Measurements from ENCODE around the gene OR2C1.

OR2C1 gene

GRCh38 chr16:3388325-3388724 lies 32.6 kb downstream of the OR2C1 start:
- Histone ChIP-seq H3K27ac (ENCODE audit: insufficient read depth in 1 of 2, low read depth in 1 of 2, low read length in 2 of 2, poor library complexity in 1 of 2, severe bottlenecking in 2 of 2) (no peak overlapping the region), H3K27me3 (replicated peaks in 2 of 5; ENCODE audit: control insufficient read depth in 4 of 5, insufficient read depth in 5 of 5, low read length in 4 of 5) (no peaks in the 10 kb centered on the region), H3K4me3 (ENCODE audit: control insufficient read depth in 1 of 7, extremely low read depth in 1 of 7, insufficient read depth in 4 of 7, low read depth in 2 of 7, low read length in 6 of 7) (no peak overlapping the region), H3K36me3 (ENCODE audit: control insufficient read depth in 4 of 4, insufficient read depth in 4 of 4, low read length in 3 of 4) (peaks cover 43 to 79% (median 64%) of the 10 kb centered on the region in 4 experiments), H3K4me1 (ENCODE audit: control extremely low read depth in 1 of 4, control insufficient read depth in 4 of 4, insufficient read depth in 4 of 4, low read length in 3 of 4) (no peaks in the 10 kb centered on the region), H3K9me3 (ENCODE audit: control extremely low read depth in 1 of 5, control insufficient read depth in 4 of 5, insufficient read depth in 2 of 5, low read depth in 1 of 5, low read length in 4 of 5) (peaks cover 1 to 79% (median 60%) of the 10 kb centered on the region in 5 experiments)
- ChIA-PET CTCF (no interaction called here), POLR2A (no interaction called here)
- 99% methylated on average over 5 of the region's 6 CpGs for WGBS (ENCODE audit: insufficient coverage)
- no peak for DNase-seq

DNA sequence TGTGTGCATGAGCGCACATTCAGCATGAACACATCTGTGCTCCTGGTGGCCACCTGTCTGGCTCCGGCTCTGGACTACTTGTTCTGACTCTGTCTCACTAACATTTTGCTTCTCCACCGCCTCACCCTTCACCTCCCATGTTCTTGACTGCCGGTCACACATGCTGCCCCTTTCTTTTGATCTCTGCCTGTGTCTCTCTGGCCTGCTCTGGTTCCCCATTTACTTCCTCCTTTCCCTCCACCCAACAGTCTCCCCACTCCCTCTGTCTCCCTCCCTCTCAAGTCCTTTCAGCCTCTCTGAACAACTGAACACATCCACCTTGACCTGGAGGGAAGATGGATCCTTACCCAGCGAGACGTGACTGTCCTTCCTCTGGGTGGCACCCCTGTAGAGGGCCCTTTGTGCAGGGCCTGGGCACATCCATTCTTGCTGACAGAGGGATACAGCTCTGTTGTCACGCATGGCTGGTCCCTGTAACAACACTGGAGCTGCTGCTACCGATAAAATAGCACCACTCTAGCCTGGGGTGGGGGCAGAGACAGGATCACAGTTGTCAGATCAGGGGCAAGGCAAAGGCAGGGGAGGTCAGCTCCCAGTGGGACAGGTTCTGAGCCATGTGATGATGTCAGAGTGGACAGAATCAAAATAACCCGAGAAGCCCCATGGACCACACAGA lies 34.1 kb downstream of the OR2C1 start:
- POLR2A ChIA-PET: no interaction called here
- peaks cover 40 to 80% (median 61%) of the 10 kb centered on the region in 4 experiments for H3K36me3 ChIP-seq (ENCODE audit: control insufficient read depth in 4 of 4, insufficient read depth in 4 of 4, low read length in 3 of 4)
- H3K9me3 ChIP-seq (ENCODE audit: control extremely low read depth in 1 of 5, control insufficient read depth in 4 of 5, insufficient read depth in 2 of 5, low read depth in 1 of 5, low read length in 4 of 5): peaks cover 1 to 79% (median 60%) of the 10 kb centered on the region in 5 experiments
- CTCF ChIA-PET: no interaction called here
- WGBS (ENCODE audit: insufficient coverage): 91% methylated on average over 8 of the region's 9 CpGs
- H3K4me1 ChIP-seq (ENCODE audit: control extremely low read depth in 1 of 4, control insufficient read depth in 4 of 4, insufficient read depth in 4 of 4, low read length in 3 of 4): no peaks in the 10 kb centered on the region
- H3K27me3 ChIP-seq (replicated peaks in 2 of 5; ENCODE audit: control insufficient read depth in 4 of 5, insufficient read depth in 5 of 5, low read length in 4 of 5): no peaks in the 10 kb centered on the region
- H3K27ac ChIP-seq (ENCODE audit: insufficient read depth in 1 of 2, low read depth in 1 of 2, low read length in 2 of 2, poor library complexity in 1 of 2, severe bottlenecking in 2 of 2): no peak overlapping the region
- peak overlapping the region in 1 of 7 experiments; percentile 48 for H3K4me3 ChIP-seq (ENCODE audit: control insufficient read depth in 1 of 7, extremely low read depth in 1 of 7, insufficient read depth in 4 of 7, low read depth in 2 of 7, low read length in 6 of 7)
- DNase-seq: no peak

DNA sequence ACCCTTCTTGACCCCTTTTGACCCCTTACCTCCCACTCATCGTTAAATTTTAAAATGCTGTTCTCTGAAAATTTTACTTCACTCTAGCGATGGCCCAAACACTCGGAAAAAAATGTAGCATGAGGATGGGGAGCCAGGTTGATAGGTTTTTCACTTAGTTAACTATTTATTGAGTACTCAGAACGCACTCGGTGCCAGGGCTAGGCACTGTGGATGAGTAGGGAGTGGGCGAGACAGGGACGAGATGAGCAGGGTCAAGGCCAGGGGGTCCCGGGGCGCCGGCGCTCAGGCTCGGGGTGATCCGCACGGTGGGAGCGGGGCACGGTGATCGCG lies 44.7 kb downstream of the OR2C1 start:
- peaks cover 2 to 17% (median 9%) of the 10 kb centered on the region in 4 experiments for H3K4me1 ChIP-seq (ENCODE audit: control extremely low read depth in 1 of 4, control insufficient read depth in 4 of 4, insufficient read depth in 4 of 4, low read length in 3 of 4)

GRCh38 chr16:3400779-3401688 lies 45.3 kb downstream of the OR2C1 start, which contains the start of the genes ZNF174 and ZSCAN32:
Gene ZNF174, plus strand, starts transcription at chr16:3401215. Its CDS starts 790 bp downstream, at chr16:3402005.
Gene ZSCAN32, minus strand, starts transcription at chr16:3401004. Its CDS starts 3,447 bp downstream, at chr16:3397557.
- H3K9me3 ChIP-seq (ENCODE audit: control extremely low read depth in 1 of 5, control insufficient read depth in 4 of 5, insufficient read depth in 2 of 5, low read depth in 1 of 5, low read length in 4 of 5): peaks cover 4 to 62% (median 48%) of the 10 kb centered on the region in 5 experiments
- peak; percentile 99 to 100 (median 100) for DNase-seq
- peaks cover 2 to 17% (median 9%) of the 10 kb centered on the region in 4 experiments for H3K4me1 ChIP-seq (ENCODE audit: control extremely low read depth in 1 of 4, control insufficient read depth in 4 of 4, insufficient read depth in 4 of 4, low read length in 3 of 4)
- H3K27ac ChIP-seq (ENCODE audit: insufficient read depth in 1 of 2, low read depth in 1 of 2, low read length in 2 of 2, poor library complexity in 1 of 2, severe bottlenecking in 2 of 2): peak within 1 kb of the TSS; percentile 77 to 88
- peak within 1 kb of the TSS; percentile 67 to 96 (median 89) for H3K4me3 ChIP-seq (ENCODE audit: control insufficient read depth in 1 of 7, extremely low read depth in 1 of 7, insufficient read depth in 4 of 7, low read depth in 2 of 7, low read length in 6 of 7)
- H3K27me3 ChIP-seq (replicated peaks in 2 of 5; ENCODE audit: control insufficient read depth in 4 of 5, insufficient read depth in 5 of 5, low read length in 4 of 5): no peaks in the 10 kb centered on the region
- ChIA-PET POLR2A (interaction anchor here (0.6 to 1.3 kb wide), 4 partner anchors 12 to 118 kb away, joined by 3 to 5 read pairs (median 3); partner anchors contain the start of genes NAA60, ZNF263 and ZNF597), CTCF (interaction anchor here (1.3 to 1.5 kb wide), 2 partner anchors 42 to 56 kb away, joined by 3 to 4 read pairs; partner anchors contain the start of genes NAA60 and ZNF597)
- 0% methylated on average over 87 of the region's 95 CpGs for WGBS (ENCODE audit: insufficient coverage)
- peaks cover 33 to 54% (median 46%) of the 10 kb centered on the region in 4 experiments for H3K36me3 ChIP-seq (ENCODE audit: control insufficient read depth in 4 of 4, insufficient read depth in 4 of 4, low read length in 3 of 4)

More for the DNA sequence above, 44.7 kb downstream of the OR2C1 start:
- POLR2A ChIA-PET: interaction anchor here (0.6 to 1.3 kb wide), 4 partner anchors 12 to 117 kb away, joined by 3 to 5 read pairs (median 3); partner anchors contain the start of genes NAA60, ZNF263 and ZNF597
- DNase-seq: no peak
- Histone ChIP-seq H3K36me3 (ENCODE audit: control insufficient read depth in 4 of 4, insufficient read depth in 4 of 4, low read length in 3 of 4) (peaks cover 36 to 54% (median 47%) of the 10 kb centered on the region in 4 experiments), H3K27ac (ENCODE audit: insufficient read depth in 1 of 2, low read depth in 1 of 2, low read length in 2 of 2, poor library complexity in 1 of 2, severe bottlenecking in 2 of 2) (peak overlapping the region; percentile 77 to 88), H3K9me3 (ENCODE audit: control extremely low read depth in 1 of 5, control insufficient read depth in 4 of 5, insufficient read depth in 2 of 5, low read depth in 1 of 5, low read length in 4 of 5) (peaks cover 6 to 62% (median 48%) of the 10 kb centered on the region in 5 experiments), H3K4me3 (ENCODE audit: control insufficient read depth in 1 of 7, extremely low read depth in 1 of 7, insufficient read depth in 4 of 7, low read depth in 2 of 7, low read length in 6 of 7) (peak overlapping the region; percentile 67 to 96 (median 89)), H3K27me3 (replicated peaks in 2 of 5; ENCODE audit: control insufficient read depth in 4 of 5, insufficient read depth in 5 of 5, low read length in 4 of 5) (no peaks in the 10 kb centered on the region)
- CTCF ChIA-PET: interaction anchor here (0.6 to 1.5 kb wide), 2 partner anchors 57 to 87 kb away, joined by 3 to 4 read pairs; no protein-coding TSS in a partner anchor
- WGBS (ENCODE audit: insufficient coverage): 0% methylated on average over 11 of the region's 18 CpGs

GRCh38 chr16:3401719-3402397 lies 46.2 kb downstream of the OR2C1 start:
- WGBS (ENCODE audit: insufficient coverage): 56% methylated on average over 13 of the region's 17 CpGs

More at GRCh38 chr16:3401719-3402397, 46.2 kb downstream of the OR2C1 start:
- ChIA-PET CTCF (interaction anchor here (1.3 to 1.5 kb wide), 2 partner anchors 42 to 56 kb away, joined by 3 to 4 read pairs; partner anchors contain the start of genes NAA60 and ZNF597), POLR2A (interaction anchor here (1.1 to 1.3 kb wide), 2 partner anchors 42 to 55 kb away, joined by 3 read pairs; partner anchors contain the start of genes NAA60 and ZNF597)
- H3K27ac ChIP-seq (ENCODE audit: insufficient read depth in 1 of 2, low read depth in 1 of 2, low read length in 2 of 2, poor library complexity in 1 of 2, severe bottlenecking in 2 of 2): peak overlapping the region; percentile 54 to 88
- peaks cover 5 to 62% (median 41%) of the 10 kb centered on the region in 5 experiments for H3K9me3 ChIP-seq (ENCODE audit: control extremely low read depth in 1 of 5, control insufficient read depth in 4 of 5, insufficient read depth in 2 of 5, low read depth in 1 of 5, low read length in 4 of 5)
- peak overlapping the region; percentile 67 to 96 (median 89) for H3K4me3 ChIP-seq (ENCODE audit: control insufficient read depth in 1 of 7, extremely low read depth in 1 of 7, insufficient read depth in 4 of 7, low read depth in 2 of 7, low read length in 6 of 7)
- no peaks in the 10 kb centered on the region for H3K27me3 ChIP-seq (replicated peaks in 2 of 5; ENCODE audit: control insufficient read depth in 4 of 5, insufficient read depth in 5 of 5, low read length in 4 of 5)
- peaks cover 30 to 54% (median 44%) of the 10 kb centered on the region in 4 experiments for H3K36me3 ChIP-seq (ENCODE audit: control insufficient read depth in 4 of 4, insufficient read depth in 4 of 4, low read length in 3 of 4)
- H3K4me1 ChIP-seq (ENCODE audit: control extremely low read depth in 1 of 4, control insufficient read depth in 4 of 4, insufficient read depth in 4 of 4, low read length in 3 of 4): peaks cover 2 to 17% (median 9%) of the 10 kb centered on the region in 4 experiments
- peak in 2 of 3 donors; percentile 22 to 52 for DNase-seq

All from common myeloid progenitor, CD34-positive (primary cell).